DMS53 (cell line): ENCODE data around the gene PDE7B.
A peak's percentile ranks its signal among the peaks of the same experiment; 100 is the strongest.
"Not testable (repeated sequence)": the region's sequence is repeated elsewhere in the genome, so short reads cannot be mapped to it uniquely, and the experiment has no call there.

ENCODE experiments used
- DNase-seq: peaks from one replicate; lab custom pipeline; 2025; lab: John Stamatoyannopoulos, UW

The PDE7B gene

DNA sequence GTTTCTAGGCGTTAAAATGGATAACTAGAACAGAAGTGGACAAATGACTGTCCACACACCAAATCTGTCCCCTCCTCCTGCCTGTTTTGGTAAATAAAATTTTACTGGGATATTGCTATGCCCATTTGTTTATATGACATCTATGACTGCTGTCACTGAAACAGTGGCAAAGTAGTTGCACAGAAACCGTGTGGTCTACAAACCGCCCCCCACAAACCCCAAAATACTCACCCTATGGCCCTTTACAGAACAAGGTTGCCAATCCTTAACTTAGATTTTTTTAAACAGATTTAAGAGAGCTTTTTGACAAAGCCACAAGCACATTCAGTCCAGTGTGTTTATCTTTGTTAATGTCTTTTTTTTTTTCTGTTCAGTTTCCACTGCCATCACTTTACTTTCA is 260.8 kb downstream of the PDE7B start:
- DNase-seq = no peak

- peak; percentile 71 for DNase-seq
These were observed 262.3 kb downstream of the PDE7B start for GRCh38 chr6:136113736-136114173.

DNA sequence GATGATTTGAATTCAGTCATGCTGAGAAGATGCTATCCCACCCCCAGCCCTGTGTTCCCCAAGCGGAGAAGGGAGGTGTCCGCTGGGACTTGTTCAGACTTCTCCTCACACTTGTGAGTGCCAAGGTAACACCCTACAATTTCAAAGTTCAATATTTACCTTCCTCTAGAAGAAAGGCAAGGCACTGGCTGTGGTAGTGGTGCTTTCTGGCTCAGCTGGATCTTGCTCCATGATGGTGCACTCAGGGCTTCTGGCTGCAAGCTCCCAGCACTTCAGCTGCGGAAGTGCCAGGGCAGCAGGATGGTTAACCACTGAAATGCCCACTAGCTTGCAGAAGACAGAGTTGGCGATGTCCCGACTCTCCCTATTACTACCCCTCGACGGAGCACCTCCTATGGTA is 263.2 kb downstream of the PDE7B start:
- no peak for DNase-seq

- DNase-seq = no peak
These were observed 264.4 kb downstream of the PDE7B start for GRCh38 chr6:136115941-136116340.

GRCh38 chr6:136117081-136117480 is 265.6 kb downstream of the PDE7B start:
- no peak for DNase-seq

DNA sequence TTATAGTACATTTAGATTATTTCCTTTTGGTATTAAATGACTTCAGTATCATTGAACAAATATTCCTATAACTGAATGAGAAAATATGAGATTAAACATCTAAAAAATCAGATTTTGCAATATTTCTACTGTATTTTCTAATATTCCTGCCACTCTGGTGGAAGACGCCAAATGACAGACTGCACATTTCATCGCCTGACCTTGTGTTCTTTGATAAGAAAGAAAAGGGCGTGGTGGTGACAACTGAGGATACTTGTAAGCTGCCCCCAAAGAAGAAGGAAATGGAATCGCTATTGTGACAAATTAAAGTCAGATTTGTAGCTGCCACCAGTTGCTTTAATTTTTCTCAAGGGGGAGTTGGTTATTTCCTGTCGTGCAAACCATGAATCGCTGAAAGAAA is 267.3 kb downstream of the PDE7B start:
- DNase-seq = no peak

- DNase-seq = no peak
These were observed 272.0 kb downstream of the PDE7B start for GRCh38 chr6:136123468-136123867.

GRCh38 chr6:136125585-136125984 is 274.1 kb downstream of the PDE7B start:
- no peak for DNase-seq

DNA sequence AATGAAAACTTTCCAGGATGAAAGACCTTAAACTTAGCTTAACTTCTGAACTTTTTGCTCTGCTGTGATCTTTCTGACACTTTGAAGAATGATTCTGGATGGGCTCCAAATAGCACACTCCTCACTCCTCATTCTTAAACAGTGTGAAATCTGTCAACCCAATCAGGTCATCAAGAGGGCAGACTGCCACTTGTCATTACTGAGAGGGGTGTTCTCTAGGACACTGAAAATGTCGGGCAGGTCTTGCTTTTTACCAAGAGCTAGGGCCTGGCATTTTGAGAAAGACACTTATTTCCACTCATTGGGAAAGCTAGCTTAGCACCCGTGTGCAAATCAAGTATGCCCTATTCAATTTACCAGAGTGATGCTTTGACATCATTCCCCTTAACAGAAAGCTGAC is 276.4 kb downstream of the PDE7B start:
- DNase-seq = no peak

GRCh38 chr6:136129365-136129764 is 277.9 kb downstream of the PDE7B start:
- no peak for DNase-seq

DNA sequence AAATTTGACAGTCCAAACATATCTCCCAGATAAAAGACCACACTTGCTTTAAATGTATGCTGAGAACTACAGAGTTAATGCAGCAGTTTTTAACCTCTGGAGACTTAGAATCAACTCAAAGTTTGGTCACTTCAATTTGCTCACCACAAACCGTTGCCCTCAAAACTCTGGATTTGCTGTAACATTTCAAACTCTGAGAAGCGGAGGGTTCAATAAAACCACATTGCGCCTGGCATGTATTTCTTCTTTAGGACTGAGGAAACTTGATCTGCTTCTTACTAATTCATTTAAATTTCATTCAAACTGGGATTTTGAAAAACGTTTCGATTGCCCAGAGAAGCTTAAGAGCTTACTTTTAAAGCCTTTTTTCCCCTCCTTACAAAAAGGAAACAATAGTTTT is 282.8 kb downstream of the PDE7B start:
- no peak for DNase-seq

DNA sequence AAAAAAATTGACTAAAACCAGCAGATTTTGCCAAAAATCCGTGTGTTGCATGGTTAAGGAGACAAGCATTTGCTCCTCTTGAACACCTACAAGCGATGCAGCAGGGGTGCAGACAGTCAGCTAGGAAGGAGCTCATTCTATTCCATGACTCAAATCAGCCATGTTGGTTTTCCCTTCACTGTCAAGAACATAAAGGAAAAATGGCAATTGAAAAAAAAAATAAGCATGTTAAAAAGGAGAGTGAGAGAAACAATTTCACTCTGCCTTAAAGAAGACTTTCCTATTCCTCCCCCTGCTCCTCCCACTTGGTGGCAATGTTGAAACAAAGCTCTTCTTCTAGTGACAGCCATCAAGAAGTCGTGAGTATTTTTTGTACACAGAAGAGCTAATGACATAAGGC is 283.2 kb downstream of the PDE7B start:
- DNase-seq = no peak

GRCh38 chr6:136136274-136136673 is 284.8 kb downstream of the PDE7B start:
- no peak for DNase-seq

DNA sequence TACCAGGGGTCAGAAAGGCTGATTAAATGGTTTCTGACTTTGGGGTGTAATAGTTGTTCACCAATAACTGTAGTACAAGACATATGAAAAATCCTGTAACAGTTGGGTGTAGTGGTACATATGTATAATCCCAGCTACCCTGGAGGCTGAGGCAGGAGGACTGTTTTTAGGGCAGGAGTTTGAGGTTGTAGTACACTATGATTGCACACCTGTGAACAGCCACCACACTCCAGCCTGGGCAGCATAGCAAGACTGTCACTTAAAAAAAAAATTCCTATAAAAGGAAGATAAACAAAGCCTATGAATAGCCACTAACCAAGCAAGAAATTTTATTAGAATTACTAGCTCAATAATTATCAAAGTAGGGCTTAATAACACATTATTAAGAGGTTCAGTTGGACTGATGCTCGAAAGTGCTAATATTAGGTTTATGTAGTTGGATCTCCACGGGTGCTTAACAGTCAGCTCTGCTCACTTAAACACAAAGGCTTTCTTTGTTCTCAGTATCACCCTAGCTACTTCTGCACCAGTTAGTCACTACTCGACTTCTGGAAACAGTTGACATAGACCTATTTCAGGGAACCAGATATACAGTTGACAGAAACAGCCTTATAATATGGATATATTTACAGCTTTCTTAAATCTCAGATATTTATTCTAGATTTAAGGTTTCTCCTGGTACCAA is 285.6 kb downstream of the PDE7B start:
- no peak for DNase-seq

- no peak for DNase-seq
These were observed 286.4 kb downstream of the PDE7B start for GRCh38 chr6:136137739-136138402.

GRCh38 chr6:136139111-136139510 is 287.6 kb downstream of the PDE7B start:
- not testable (repeated sequence) for DNase-seq

DNA sequence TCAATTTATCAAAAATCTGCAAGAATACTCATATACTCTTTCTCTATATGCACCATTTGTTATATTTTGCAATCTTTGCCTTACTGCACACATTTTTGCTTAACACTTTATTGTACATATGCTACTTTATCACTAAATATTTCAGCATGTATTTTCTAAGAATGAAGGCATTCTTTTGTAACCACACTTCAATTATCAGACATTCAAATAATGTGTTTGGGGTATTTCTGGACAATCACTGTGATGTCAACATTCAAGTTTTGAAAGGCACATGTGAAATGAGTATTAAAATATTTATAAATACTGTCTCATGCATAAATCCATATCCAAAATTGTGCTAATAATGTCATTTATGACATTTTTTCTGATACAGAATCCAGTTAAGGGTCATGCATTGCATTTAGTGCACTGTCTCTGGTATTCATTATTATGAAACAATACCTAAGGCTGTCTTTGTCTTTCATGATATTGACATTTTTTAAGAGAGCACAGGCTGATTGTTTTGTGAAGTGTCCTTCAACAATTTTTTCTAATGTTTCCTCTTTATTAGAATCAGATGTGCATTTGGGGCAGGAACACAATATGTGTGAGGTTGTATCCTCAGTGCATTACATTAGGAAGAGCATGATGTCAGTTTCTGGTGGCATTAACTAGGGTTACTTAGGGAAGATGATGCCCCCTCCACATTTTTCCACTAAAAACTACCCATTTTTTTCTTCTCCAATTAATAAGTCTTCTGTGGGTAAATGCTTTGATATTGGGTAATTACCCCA is 292.9 kb downstream of the PDE7B start:
- DNase-seq = no peak

- DNase-seq = no peak
These were observed 294.6 kb downstream of the PDE7B start for GRCh38 chr6:136146130-136146529.

DNA sequence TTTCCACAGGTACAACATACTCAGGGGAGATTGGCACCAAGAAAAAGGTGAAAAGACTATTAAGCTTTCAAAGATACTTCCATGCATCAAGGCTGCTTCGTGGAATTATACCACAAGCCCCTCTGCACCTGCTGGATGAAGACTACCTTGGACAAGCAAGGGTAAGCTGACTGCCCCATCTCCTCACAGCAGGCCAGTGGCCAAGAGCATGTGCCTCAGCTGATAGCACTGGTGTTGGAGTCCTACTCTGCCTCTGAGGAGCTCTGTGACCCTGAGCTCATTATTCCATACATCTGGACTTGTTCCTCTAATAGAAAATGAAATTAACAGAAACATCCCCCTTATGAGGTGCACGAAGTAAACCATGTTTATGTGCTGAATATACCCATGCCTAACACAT is 295.8 kb downstream of the PDE7B start:
- DNase-seq = no peak

DNA sequence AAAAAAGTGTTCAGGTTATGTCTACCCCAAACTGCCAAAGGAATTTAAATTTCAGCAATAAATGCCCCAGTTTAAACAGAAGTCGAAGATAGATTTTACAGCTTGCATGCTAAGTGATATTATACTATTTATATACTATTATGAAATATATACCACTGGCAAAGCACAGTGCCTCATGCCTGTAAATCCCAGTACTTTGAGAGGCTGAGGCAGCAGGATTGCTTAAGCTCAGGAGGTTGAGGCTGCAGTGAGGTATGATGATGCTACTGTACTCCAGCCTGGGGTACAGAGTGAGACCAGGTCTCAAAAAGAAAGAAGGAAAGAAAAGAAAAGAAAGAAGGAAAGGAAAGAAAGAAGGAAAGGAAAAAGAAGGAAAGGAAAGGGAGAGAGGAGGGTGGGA is 296.6 kb downstream of the PDE7B start:
- no peak for DNase-seq

- no peak for DNase-seq
These were observed 297.0 kb downstream of the PDE7B start for GRCh38 chr6:136148523-136148922.

DNA sequence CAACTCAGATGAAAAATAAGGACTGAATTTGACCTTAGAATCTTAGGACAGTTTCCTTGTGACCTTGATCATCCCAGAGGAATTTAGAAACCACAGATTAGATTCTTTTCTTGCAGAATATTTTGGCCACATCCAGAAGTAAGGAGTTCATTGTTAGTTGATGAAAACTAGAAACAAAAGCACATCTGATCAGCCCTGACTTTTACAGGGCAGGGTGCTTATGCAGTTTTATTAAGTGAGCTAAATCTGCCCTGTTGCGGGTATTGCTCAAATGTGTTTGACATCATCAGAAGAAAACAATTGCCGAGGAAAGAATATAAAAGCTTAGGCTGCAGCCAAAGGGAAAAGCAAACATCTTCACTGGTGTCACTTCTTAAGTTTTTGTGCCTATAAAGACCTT is 297.8 kb downstream of the PDE7B start:
- no peak for DNase-seq

DNA sequence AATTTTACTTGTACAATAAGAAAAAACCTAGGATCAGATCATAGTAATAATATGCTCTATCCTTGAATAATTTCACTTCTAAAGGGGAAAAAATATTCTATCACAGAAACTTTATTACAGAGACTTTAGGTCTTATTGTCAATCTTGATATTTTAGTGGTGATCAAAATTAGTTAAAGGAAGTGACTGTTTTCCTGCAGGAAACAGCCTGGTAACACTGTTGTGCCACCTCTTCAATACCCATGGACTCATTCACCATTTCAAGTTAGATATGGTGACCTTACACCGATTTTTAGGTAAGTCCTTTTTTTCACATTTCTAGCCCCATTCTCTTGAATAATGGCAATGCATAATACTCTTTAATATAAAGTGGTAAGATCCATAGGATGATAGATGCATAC is 299.5 kb downstream of the PDE7B start:
- DNase-seq = no peak
